Measurements from ENCODE around the gene MOCS2. TPM values are rescaled to one million over a fixed set of nuclear protein-coding genes. Genes with fewer than 3 reads are reported as not detected.
A peak's percentile ranks its signal among the peaks of the same experiment; 100 is the strongest.

MOCS2 gene
- total and polyA plus RNA-seq, 9 of the 15 experiments (the other 6 are each of a cell fraction or from before 2014, with no cell fraction given): 33.0 to 74.5 (median 48.4) TPM

GRCh38 chr5:53073348-53073747, 36.2 kb downstream of the MOCS2 start:
- no peak overlapping the region for H3K27ac ChIP-seq (ENCODE audit: extremely low read depth, low read depth, low read length)
- no peaks in the 10 kb centered on the region for H3K4me1 ChIP-seq (replicated peaks in 1 of 2; ENCODE audit: control insufficient read depth in 2 of 2, insufficient read depth in 2 of 2, low read length in 2 of 2)
- in situ Hi-C loops (cut with MboI): no loop called here
- no peaks in the 10 kb centered on the region for H4K20me1 ChIP-seq (replicated peaks; ENCODE audit: control insufficient read depth, insufficient read depth, low read length)
- BruUV-seq (replicated peaks): no TSS peak
- 0% methylated on average over 2 of the region's 2 CpGs for WGBS (ENCODE audit: insufficient coverage, low coverage, missing lambda C conversion rate)
- no peak overlapping the region for H3K4me3 ChIP-seq
- H3K27me3 ChIP-seq (ENCODE audit: control insufficient read depth in 2 of 2, insufficient read depth in 2 of 2, low read length in 2 of 2): peaks cover 0 to 4% of the 10 kb centered on the region in 2 experiments; a peak in 2 of 5 replicates
- CTCF ChIA-PET (ENCODE audit: low intra/inter-chr PET ratio): no interaction called here
- no peaks in the 10 kb centered on the region for H3K9me1 ChIP-seq (ENCODE audit: control insufficient read depth, insufficient read depth, low read length)
- H2AFZ ChIP-seq (ENCODE audit: low read depth, low read length): no peak overlapping the region
- H3K9me3 ChIP-seq (replicated peaks; ENCODE audit: control insufficient read depth, insufficient read depth, low read depth, low read length): no peaks in the 10 kb centered on the region
- ATAC-seq: no peak
- FAIRE-seq: no peak
- no peak for DNase-seq (ENCODE audit: extremely low read depth in 1 of 4, low spot score in 3 of 4)
- intact Hi-C loops (cut with micrococcal nuclease): no loop called here
- H3K4me2 ChIP-seq (ENCODE audit: insufficient read depth, low read length): no peak overlapping the region
- H3K36me3 ChIP-seq (ENCODE audit: control insufficient read depth, insufficient read depth, low read length): no peaks in the 10 kb centered on the region
- POLR2A ChIA-PET: no interaction called here
- H3K9ac ChIP-seq (ENCODE audit: insufficient read depth in 1 of 2, low read depth in 2 of 2, low read length in 2 of 2): no peak overlapping the region
- no peaks in the 10 kb centered on the region for H3K79me2 ChIP-seq (ENCODE audit: control insufficient read depth, insufficient read depth, low read length)
- TF ChIP-seq MEIS2 (IDR thresholded peaks at IDR 0.05; ENCODE audit: partially characterized antibody): peak; percentile 27
- no peak for TF ChIP-seq PBX2 (CRISPR knock-in tag; IDR thresholded peaks at IDR 0.05; ENCODE audit: low read depth)
- TF ChIP-seq PBX2 (tag; conservative IDR thresholded peaks at IDR 0.05; ENCODE audit: low read depth): peak; percentile 45; the same call in 1 of the 2 replicates
- no peak for TF ChIP-seq MAFK (IDR thresholded peaks at IDR 0.05; ENCODE audit: low read length)
- TF ChIP-seq RBM22 (IDR thresholded peaks at IDR 0.05; ENCODE audit: low read depth, low read length, poor library complexity, severe bottlenecking): no peak

All from K562 (cell line).